NCI-H1105 treated with DMSO at 0.1 percent for 48 hours (cell line): ENCODE data around the gene CYP3A4.
A peak's percentile ranks its signal among the peaks of the same experiment; 100 is the strongest.
"Not testable (repeated sequence)": the region's sequence is repeated elsewhere in the genome, so short reads cannot be mapped to it uniquely, and the experiment has no call there.

Experiments
- DNase-seq: peaks from one replicate; lab custom pipeline; 2025; lab: John Stamatoyannopoulos, UW

Gene CYP3A4

GRCh38 chr7:99752356-99752755 lies 31.6 kb downstream of the CYP3A4 start:
- no peak for DNase-seq

DNA sequence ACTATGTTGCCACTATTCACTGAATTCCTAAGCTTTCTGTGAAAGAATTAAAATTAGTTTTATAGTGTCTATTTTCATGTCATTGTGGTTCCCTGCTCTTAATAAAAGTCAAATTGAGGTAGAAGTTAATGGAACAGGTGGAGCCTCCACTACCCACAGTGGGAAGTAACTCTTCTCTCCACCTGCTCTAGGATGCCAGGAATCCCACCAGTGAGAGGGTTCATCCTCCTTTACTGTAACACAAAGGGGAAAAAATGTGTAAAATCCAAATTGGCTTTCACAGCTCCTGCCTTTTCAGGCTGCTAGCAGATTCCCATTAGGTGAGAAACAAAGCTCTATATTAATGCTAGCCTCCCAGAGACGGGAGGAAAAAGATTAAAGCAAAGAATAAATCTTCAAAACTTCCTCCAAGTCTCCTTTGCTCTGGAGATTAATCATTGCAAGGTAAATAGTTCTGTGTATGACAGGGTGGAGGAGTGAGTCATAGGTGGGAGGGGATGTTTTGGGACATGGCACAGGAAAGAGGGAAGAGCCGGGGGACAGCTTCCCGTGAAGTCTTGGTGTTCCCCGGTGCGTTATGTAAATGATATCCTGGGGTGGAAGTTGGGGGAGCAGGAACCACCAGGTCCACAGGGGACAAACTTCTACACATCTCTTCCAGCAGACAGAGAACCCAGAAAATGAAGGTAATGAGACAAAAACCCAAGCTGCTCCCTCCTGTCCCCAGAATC lies 32.5 kb downstream of the CYP3A4 start:
- not testable (repeated sequence) for DNase-seq

GRCh38 chr7:99748846-99749579 lies 35.0 kb downstream of the CYP3A4 start:
- no peak for DNase-seq

DNA sequence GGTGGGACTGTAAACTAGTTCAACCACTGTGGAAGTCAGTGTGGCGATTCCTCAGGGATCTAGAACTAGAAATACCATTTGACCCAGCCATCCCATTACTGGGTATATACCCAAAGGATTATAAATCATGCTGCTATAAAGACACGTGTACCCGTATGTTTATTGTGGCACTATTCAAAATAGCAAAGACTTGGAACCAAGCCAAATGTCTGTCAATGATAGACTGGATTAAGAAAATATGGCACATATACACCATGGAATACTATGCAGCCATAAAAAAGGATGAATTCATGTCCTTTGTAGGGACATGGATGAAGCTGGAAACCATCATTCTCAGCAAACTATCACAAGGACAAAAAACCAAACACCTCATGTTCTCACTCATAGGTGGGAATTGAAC lies 37.1 kb downstream of the CYP3A4 start:
- not testable (repeated sequence) for DNase-seq

DNA sequence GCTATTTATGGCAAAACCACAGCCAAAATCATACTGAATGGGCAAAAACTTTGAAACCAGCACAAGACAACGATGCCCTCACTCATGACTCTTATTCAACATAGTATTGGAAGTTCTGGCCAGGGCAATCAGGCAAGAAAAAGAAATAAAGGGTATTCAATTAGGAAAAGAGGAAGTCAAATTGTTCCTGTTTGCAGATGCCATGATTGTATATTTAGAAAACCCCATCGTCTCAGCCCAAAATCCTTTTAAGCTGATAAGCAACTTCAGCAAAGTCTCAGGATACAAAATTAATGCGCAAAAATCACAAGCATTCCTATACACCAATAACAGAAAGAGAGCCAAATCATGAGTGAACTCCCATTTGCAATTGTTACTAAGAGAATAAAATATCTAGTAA lies 38.6 kb downstream of the CYP3A4 start:
- not testable (repeated sequence) for DNase-seq

DNA sequence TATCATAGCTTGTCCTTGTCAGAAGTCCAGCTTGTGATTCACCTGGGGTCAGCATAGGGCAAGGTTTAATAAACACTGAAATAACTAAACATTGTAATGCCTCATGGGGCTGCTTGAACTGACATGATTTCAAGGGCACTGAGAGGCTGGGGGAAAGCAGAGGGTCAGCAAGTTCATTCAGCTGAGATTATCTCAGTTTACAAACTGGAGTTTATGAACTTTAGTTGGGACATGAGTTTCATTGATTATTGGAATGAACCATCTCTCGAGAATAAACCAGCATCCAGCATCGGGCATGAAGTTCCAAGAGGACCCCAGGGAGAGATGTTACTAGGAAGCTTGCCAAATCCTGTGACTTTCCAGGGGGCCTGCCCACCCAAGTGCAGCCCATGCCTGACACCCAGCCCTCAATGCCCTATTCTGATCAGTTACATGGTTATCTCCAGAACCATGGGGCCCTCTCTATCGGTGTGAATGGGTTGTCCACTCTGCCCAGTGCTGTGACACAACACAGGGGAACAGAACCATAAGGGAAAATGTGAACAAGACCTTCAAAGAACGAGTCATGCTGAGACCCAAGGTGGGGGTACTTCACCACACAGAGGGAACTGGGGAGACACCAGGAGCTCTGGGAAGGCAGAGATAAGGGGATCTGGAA lies 41.1 kb downstream of the CYP3A4 start:
- DNase-seq, result no peak

DNA sequence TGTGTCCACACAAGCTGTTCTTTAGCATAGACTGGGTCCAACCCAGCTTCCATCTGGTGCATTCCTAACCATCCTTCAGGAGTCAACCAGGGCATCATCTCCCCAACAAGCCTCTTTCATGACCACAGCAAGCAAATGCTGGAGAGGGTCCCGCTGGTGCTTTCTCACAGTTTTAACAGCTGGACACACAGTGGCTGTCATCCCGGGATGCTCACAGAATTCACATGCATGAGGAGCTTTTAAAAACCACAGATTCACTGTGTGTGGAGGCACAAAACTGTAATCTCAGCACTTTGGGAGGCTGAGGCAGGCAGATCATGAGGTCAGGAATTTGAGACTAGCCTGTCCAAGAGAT lies 42.6 kb downstream of the CYP3A4 start:
- no peak for DNase-seq

DNA sequence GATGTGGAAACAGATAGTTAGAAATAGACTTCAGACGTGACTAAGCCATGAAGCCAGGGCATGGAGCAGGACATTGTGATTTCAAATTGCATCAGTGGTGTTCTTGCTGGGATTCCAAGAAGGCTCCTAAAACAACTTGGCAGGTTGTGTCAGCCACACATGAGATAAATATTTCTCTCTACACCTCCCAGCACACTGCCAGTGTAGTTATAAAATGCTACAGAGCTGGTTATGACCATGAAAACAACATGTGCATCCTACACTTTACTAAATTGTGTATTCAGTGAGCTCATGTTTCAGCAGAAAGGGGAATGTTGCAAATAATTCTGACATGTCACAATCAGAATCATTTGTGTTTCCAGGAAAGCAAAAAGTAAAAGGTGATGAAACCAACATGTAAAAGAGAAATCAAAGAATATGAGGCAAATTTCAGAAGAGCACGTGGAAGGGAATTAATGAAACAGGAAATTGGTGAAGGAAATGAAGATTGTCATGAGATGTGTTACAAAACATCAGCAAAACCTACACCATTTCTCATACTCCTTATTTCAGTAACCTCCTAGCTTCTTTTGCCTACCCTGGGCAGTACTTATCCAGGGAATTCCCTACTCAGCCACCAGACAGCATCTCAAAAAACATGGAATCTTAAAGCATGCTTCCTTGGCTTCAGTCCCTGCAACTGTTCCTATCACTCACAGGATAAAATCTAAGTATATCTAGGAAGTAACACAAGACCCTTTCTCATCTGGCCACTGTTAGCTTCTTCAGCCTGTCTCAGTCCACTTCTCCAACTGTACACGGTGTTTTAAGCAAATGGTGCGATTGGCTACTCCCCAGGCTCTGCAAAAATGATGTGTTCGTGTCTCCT lies 43.2 kb downstream of the CYP3A4 start:
- DNase-seq, result no peak

DNA sequence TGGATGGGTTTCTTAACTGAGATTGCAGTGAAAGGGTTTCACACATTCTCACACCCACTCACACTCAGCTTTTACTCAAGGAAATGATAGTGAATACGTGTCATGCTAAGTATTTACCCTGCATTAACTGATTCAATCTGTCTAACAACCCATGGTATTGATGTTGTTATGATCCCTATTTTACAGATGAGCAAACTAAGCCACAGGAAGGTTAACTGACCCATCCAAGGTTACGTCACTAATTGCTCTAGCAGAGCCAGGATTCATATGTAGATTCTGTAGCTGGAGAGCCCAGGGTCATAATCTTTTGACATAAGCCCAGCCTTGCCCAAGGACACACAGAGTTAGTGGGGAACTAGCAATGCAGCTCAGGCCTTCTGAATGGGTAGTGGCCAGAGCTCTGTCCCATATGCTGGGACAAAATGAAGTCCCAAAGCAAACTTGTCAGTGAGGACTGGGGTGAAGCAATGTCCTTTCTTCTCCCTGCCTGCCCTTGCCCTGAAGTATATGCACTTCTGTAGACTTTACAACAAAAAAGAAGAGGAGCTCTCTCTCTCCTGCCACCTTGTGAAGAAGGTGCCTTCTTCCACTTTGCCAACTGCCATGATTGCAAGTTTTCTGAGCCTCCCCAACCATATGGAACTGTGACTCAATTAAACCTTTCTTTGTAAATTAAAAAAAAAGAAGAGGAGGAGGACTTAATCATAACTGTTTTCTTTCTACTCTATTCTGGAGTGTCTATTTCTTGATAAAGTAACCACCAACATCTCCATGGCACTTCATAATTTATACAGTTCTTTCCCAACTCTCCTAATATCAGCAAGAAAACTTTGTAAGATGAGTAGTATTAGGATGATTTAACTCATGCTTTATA lies 44.0 kb downstream of the CYP3A4 start:
- no peak for DNase-seq

DNA sequence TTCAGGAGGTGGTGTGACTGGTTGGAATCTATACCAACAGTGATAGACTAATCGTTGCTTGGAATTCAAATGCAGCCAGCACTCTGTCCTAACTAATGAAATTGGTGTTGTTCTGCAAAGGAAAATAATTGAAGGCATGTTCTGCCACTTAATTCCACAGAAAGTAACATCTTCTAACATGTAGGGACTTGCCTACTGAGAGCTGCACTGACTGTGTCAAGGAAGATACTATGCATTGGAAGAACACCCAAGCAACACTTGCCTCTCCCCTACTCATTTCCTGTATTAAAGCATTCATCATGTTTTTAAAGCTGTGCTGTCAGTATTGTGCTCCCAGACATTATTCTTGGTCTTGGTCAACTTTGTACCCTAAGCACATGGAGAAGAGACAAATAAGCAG lies 46.3 kb downstream of the CYP3A4 start:
- peak; percentile 13 for DNase-seq

DNA sequence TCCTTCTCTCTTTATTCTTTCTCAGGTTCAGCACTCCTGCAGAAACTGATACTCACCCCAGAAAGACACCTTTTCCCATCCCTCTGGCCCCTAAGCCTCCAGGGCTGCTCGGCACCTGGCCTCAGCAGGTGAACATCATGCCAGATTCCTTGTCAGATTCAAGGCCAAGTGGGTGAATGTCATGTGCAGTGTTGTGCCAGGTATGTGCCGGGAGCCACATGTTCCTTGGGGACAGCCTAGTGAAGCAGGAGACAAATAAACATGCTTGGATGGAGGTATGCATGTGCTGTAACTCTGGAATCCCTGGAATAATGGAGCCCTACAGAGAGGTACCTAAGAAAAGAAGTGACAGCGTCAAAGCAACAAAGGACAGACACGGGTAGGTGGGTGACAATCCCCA lies 47.3 kb downstream of the CYP3A4 start:
- DNase-seq, result not testable (repeated sequence)

- DNase-seq, result no peak
These were observed 49.0 kb downstream of the CYP3A4 start, which contains the start of gene CYP3A7 for GRCh38 chr7:99734987-99735386. CYP3A7 (minus strand) TSS chr7:99735196; CDS start chr7:99735093, 103 bp downstream.

DNA sequence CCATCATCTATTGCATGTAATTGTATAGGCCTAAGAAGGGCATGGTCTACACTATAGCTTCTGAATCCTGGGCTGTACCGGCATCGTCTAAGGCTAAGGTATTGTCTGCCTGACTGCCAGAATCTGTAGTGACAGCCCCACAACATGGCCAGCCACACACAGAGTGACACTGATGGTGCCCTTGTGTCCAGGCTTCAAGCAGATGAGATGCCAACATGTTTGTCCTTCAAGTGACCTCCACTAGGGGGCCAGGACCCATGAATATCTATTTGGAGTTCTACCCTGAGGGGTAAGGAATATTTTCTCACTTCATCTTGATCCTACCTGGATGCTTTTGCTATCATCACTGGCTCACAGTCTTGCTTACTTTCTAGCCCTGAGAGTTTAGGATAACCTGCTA lies 50.5 kb downstream of the CYP3A4 start:
- no peak for DNase-seq

GRCh38 chr7:99733003-99733402 lies 51.0 kb downstream of the CYP3A4 start:
- no peak for DNase-seq

GRCh38 chr7:99731638-99732374 lies 52.2 kb downstream of the CYP3A4 start:
- no peak for DNase-seq

DNA sequence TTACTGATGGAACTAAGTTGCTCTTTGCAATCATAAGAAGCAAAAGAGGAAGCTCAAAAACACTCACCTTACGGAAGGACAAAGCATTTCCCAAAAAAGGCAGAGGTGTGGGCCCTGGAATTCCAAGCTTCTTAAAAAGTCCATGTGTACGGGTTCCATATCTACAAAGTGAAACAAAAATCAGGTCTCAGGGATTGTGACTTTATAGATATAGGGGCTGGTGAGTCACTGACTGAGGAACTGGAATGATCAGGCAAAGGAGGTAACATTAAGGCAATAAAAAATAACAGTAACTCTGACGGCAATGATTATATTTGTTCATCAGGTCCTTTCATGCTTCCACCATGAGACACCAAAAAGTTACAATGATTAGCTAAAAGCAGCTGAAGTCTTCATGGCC lies 53.0 kb downstream of the CYP3A4 start:
- no peak for DNase-seq

GRCh38 chr7:99730238-99730810 lies 53.7 kb downstream of the CYP3A4 start:
- DNase-seq, result no peak

GRCh38 chr7:99729486-99730237 lies 54.3 kb downstream of the CYP3A4 start:
- DNase-seq, result no peak

DNA sequence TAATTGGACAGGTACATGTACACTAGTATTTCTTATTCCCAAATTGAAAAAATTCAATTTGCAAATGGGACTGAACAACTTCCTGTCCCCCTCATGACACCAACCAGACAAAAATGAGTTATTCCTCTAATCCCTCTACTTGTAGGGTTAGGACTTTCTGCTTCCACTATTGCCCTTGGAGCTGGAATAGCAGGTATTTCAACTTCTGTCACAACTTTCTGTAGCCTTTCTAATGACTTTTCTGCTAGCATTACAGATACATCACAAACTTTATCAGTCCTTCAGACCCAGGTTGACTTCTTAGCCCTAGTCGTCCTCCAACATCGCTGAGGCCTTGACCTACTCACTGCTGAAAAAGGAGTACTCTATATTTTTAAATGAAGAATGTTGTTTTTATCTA lies 55.4 kb downstream of the CYP3A4 start:
- DNase-seq, result no peak
